Measurements from ENCODE around the gene VAPB.

Gene VAPB

GRCh38 chr20:58478141-58478805, 89.2 kb downstream of the VAPB start:
- Histone ChIP-seq H3K4me2 (no peak overlapping the region), H3K9ac (no peak overlapping the region), H3K36me3 (no peaks in the 10 kb centered on the region; a peak in 1 of 22 replicates), H3K9me3 (replicated peaks in 1 of 11) (peaks cover 24 to 52% (median 37%) of the 10 kb centered on the region in 11 experiments), H3K27me3 (no peaks in the 10 kb centered on the region), H3K27ac (no peak overlapping the region), H3K4me1 (no peaks in the 10 kb centered on the region), H3K4me3 (no peak overlapping the region), H4K20me1 (no peaks in the 10 kb centered on the region)
- no peak for TF ChIP-seq Cebpa-rat (IDR thresholded peaks at IDR 0.05)

DNA sequence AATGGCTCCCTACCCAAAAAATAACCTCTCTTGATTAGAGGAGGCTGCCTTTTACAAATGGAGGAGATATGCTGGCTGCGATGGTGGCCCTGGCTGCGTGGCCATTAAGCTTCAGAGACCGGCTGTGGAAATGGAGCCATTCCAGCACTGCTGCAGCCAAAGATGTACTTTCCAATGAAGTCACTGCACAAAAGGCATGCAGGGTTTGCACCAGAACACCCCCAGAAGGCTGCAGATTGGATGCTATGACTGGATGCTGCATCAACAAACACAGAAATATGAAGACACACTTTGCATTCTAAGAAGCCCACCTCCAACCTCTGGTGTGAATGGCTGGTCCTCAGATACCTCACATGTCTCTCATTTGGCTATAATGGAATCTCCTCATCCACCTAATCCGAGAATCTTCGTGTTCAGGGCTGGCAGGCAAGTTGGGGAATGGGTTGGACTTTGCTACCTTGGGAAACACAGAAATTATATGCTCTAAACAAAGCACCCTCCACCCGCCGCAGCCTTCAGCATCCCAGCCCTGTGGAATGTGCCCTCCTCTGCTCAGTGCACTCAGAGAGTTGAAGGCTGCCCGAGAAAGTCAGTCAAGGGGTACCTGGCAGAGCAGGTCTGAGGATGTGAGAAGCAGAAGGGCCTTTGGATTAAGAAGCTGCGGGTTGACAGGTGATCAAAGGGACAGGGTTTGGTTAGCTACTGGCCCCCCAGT, 90.9 kb downstream of the VAPB start:
- no peak overlapping the region for H3K9ac ChIP-seq
- no peaks in the 10 kb centered on the region for H3K27me3 ChIP-seq
- no peak overlapping the region for H3K27ac ChIP-seq
- no peak for TF ChIP-seq Cebpa-rat (IDR thresholded peaks at IDR 0.05)
- no peak overlapping the region for H3K4me3 ChIP-seq
- peaks cover 26 to 60% (median 38%) of the 10 kb centered on the region in 11 experiments for H3K9me3 ChIP-seq (replicated peaks in 1 of 11)
- no peaks in the 10 kb centered on the region for H3K4me1 ChIP-seq
- H3K4me2 ChIP-seq = no peak overlapping the region
- no peaks in the 10 kb centered on the region for H4K20me1 ChIP-seq
- H3K36me3 ChIP-seq = no peaks in the 10 kb centered on the region; a peak in 1 of 22 replicates

GRCh38 chr20:58480551-58481336, 91.7 kb downstream of the VAPB start:
- no peak overlapping the region for H3K27ac ChIP-seq

DNA sequence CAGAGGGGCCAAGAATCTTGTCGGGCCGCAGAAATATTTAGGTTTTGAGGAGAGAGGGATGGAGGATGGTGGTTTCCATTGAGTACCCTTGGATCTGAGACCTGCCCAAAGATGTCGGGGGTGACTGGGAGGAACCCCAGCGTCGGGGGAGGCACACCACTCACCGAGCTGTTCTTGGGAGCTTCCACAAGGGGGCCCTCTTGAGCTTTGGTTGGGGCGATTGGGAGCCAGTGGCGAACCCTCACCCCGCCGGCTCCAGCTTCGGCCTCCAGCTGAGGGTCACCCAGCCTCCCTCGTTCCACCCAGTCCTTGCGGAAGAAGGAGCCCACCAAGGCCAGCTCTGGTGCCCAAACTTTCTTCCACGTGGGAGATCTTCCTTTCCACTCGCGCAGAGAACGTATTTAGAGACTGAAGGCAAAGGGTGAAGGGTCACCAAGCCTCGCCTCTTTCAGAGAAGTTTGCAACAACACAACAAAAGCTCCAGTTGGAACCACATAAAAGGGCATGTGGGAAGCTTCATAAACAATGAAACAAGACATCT, 92.5 kb downstream of the VAPB start:
- peaks cover 0 to 6% (median 0%) of the 10 kb centered on the region in 11 experiments; a peak in 2 of 22 replicates for H3K36me3 ChIP-seq
- no peak overlapping the region for H3K27ac ChIP-seq
- H3K9me3 ChIP-seq (replicated peaks in 1 of 11) = peaks cover 42 to 77% (median 55%) of the 10 kb centered on the region in 11 experiments
- no peaks in the 10 kb centered on the region for H4K20me1 ChIP-seq
- H3K27me3 ChIP-seq = no peaks in the 10 kb centered on the region
- H3K4me1 ChIP-seq = no peaks in the 10 kb centered on the region
- no peak overlapping the region for H3K9ac ChIP-seq
- H3K4me3 ChIP-seq = no peak overlapping the region
- no peak overlapping the region for H3K4me2 ChIP-seq
- no peak for TF ChIP-seq Cebpa-rat (IDR thresholded peaks at IDR 0.05)

More at GRCh38 chr20:58480551-58481336, 91.7 kb downstream of the VAPB start:
- Histone ChIP-seq H3K27me3 (no peaks in the 10 kb centered on the region), H3K4me1 (no peaks in the 10 kb centered on the region), H3K9me3 (replicated peaks in 1 of 11) (peaks cover 34 to 69% (median 47%) of the 10 kb centered on the region in 11 experiments), H3K4me2 (no peak overlapping the region), H4K20me1 (no peaks in the 10 kb centered on the region), H3K9ac (no peak overlapping the region), H3K4me3 (no peak overlapping the region), H3K36me3 (peaks cover 0 to 6% (median 0%) of the 10 kb centered on the region in 11 experiments; a peak in 1 of 22 replicates)
- TF ChIP-seq Cebpa-rat (IDR thresholded peaks at IDR 0.05) = no peak

- no peak overlapping the region for H3K4me2 ChIP-seq
- no peak overlapping the region for H3K4me3 ChIP-seq
- TF ChIP-seq Cebpa-rat (IDR thresholded peaks at IDR 0.05) = no peak
- no peak overlapping the region for H3K27ac ChIP-seq
- no peaks in the 10 kb centered on the region for H3K4me1 ChIP-seq
- peaks cover 0 to 6% (median 0%) of the 10 kb centered on the region in 11 experiments; a peak in 2 of 22 replicates for H3K36me3 ChIP-seq
- no peaks in the 10 kb centered on the region for H3K27me3 ChIP-seq
- H4K20me1 ChIP-seq = no peaks in the 10 kb centered on the region
- H3K9ac ChIP-seq = no peak overlapping the region
- H3K9me3 ChIP-seq (replicated peaks in 1 of 11) = peaks cover 45 to 79% (median 62%) of the 10 kb centered on the region in 11 experiments
Measured at GRCh38 chr20:58482416-58482815, 93.4 kb downstream of the VAPB start.

DNA sequence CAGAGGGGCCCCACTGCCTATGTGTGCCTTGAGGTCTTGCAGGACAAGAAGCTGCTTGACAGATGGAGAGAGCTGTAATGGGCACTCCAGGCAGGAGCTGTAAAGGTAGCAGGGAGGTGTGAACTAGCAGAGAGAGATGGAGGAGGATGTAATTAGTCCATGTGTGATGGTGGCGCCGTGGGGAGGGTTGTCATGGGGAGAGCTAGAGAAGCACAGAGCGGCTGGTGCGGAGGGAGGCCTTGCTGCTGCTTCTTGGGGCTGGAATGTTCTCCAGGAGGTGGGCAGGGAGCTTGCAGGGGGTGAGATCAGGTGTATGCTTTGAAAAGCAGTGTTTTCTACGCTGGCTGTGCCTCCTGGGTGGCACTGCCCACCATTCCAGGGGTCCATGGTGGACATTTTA, 94.0 kb downstream of the VAPB start:
- no peak overlapping the region for H3K4me2 ChIP-seq
- no peaks in the 10 kb centered on the region for H4K20me1 ChIP-seq
- TF ChIP-seq Cebpa-rat (IDR thresholded peaks at IDR 0.05) = no peak
- peaks cover 45 to 79% (median 62%) of the 10 kb centered on the region in 11 experiments for H3K9me3 ChIP-seq (replicated peaks in 1 of 11)
- H3K27me3 ChIP-seq = no peaks in the 10 kb centered on the region
- H3K4me3 ChIP-seq = no peak overlapping the region
- H3K27ac ChIP-seq = no peak overlapping the region
- no peak overlapping the region for H3K9ac ChIP-seq
- H3K4me1 ChIP-seq = no peaks in the 10 kb centered on the region
- H3K36me3 ChIP-seq = peaks cover 0 to 6% (median 0%) of the 10 kb centered on the region in 11 experiments; a peak in 2 of 22 replicates

- TF ChIP-seq Cebpa-rat (IDR thresholded peaks at IDR 0.05) = no peak
- H3K27ac ChIP-seq = no peak overlapping the region
- H3K4me1 ChIP-seq = no peaks in the 10 kb centered on the region
- H3K9ac ChIP-seq = no peak overlapping the region
- H3K9me3 ChIP-seq (replicated peaks in 1 of 11) = peaks cover 45 to 79% (median 62%) of the 10 kb centered on the region in 11 experiments
- no peak overlapping the region for H3K4me2 ChIP-seq
- H3K4me3 ChIP-seq = no peak overlapping the region
- H3K27me3 ChIP-seq = no peaks in the 10 kb centered on the region
- H4K20me1 ChIP-seq = no peaks in the 10 kb centered on the region
- H3K36me3 ChIP-seq = peaks cover 0 to 6% (median 0%) of the 10 kb centered on the region in 11 experiments; a peak in 1 of 22 replicates
Measured at GRCh38 chr20:58483470-58483869, 94.4 kb downstream of the VAPB start.

GRCh38 chr20:58485393-58485792, 96.4 kb downstream of the VAPB start:
- Histone ChIP-seq H3K9me3 (replicated peaks in 1 of 11) (peaks cover 58 to 87% (median 68%) of the 10 kb centered on the region in 11 experiments), H3K4me1 (no peaks in the 10 kb centered on the region), H4K20me1 (no peaks in the 10 kb centered on the region), H3K4me2 (no peak overlapping the region), H3K4me3 (no peak overlapping the region), H3K9ac (no peak overlapping the region), H3K27ac (no peak overlapping the region), H3K27me3 (no peaks in the 10 kb centered on the region), H3K36me3 (peaks cover 0 to 6% (median 0%) of the 10 kb centered on the region in 11 experiments; a peak in 1 of 22 replicates)
- no peak for TF ChIP-seq Cebpa-rat (IDR thresholded peaks at IDR 0.05)

DNA sequence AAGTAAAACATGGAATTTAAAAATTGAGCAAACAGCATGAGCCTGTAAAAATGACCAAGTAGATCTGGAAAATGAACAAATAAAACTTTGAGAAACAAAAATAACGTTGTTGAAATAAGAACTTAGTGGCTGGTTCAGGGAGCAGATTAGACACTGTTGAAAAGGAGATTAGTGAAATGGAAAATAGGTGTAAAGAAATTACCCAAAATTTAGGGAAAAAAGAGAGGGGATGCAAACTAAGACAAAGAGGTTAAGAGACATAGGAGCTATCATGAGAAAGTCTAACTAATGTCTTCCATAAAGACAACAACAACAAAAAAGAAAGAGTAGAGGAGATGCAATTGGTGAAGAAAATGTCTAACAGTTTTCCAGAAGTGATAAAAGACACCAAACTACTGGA, 97.2 kb downstream of the VAPB start:
- no peaks in the 10 kb centered on the region for H3K4me1 ChIP-seq
- peaks cover 0 to 6% (median 0%) of the 10 kb centered on the region in 11 experiments; a peak in 1 of 22 replicates for H3K36me3 ChIP-seq
- H3K9me3 ChIP-seq (replicated peaks in 1 of 11) = peaks cover 56 to 89% (median 62%) of the 10 kb centered on the region in 11 experiments
- H3K27ac ChIP-seq = no peak overlapping the region
- H3K4me3 ChIP-seq = no peak overlapping the region; a peak in 1 of 20 replicates
- no peak overlapping the region for H3K9ac ChIP-seq
- H3K4me2 ChIP-seq = no peak overlapping the region
- H3K27me3 ChIP-seq = no peaks in the 10 kb centered on the region
- TF ChIP-seq Cebpa-rat (IDR thresholded peaks at IDR 0.05) = no peak
- H4K20me1 ChIP-seq = no peaks in the 10 kb centered on the region
